Measurements from ENCODE around the gene SLAMF1. TPM values are rescaled to one million over a fixed set of nuclear protein-coding genes. Genes with fewer than 3 reads are reported as not detected.

Gene SLAMF1
- total and polyA plus RNA-seq, 9 of the 15 experiments (the other 6 are each of a cell fraction or from before 2014, with no cell fraction given) = 0.04 to 0.17 (median 0.11) TPM; not detected in 4

DNA sequence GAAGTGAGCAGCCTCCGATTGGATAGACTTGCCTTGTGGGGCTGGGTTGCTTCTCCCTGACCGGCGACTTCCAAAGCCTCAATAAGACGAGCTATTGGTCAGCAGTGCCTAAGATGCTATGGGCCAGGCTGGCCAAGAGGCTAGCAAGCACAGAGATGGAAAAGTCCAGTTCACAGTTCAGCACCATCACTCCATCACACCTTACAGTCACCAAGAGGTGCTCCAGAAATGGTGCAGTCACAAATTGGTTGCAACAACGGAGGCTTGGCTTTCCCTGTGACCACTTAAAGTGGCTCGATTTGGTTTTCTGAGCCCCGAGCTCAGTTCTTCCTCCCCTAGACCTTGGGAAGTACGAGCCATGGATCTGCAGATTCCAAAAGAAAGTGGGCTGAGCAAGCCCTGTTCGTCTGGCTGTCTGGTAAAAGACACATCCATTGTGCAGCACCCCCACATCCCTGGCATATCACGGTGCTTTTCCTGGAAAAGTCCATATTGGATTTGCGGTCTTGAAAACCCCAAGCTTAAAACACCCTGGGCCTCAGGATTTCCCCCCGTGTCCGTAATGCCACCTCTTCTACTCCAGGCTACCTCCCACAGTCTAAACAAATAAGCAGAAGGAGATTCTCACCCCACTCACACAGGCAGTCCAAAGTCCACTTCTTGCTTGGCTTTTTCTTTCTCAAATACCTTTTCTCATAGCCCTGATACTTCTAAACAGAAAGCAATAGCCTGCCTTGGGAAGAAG lies 1.3 kb downstream of the SLAMF1 start (continued):
- TF ChIP-seq TGIF2 (CRISPR knock-in tag; IDR thresholded peaks at IDR 0.05) = no peak
- TF ChIP-seq, protein P1, sequence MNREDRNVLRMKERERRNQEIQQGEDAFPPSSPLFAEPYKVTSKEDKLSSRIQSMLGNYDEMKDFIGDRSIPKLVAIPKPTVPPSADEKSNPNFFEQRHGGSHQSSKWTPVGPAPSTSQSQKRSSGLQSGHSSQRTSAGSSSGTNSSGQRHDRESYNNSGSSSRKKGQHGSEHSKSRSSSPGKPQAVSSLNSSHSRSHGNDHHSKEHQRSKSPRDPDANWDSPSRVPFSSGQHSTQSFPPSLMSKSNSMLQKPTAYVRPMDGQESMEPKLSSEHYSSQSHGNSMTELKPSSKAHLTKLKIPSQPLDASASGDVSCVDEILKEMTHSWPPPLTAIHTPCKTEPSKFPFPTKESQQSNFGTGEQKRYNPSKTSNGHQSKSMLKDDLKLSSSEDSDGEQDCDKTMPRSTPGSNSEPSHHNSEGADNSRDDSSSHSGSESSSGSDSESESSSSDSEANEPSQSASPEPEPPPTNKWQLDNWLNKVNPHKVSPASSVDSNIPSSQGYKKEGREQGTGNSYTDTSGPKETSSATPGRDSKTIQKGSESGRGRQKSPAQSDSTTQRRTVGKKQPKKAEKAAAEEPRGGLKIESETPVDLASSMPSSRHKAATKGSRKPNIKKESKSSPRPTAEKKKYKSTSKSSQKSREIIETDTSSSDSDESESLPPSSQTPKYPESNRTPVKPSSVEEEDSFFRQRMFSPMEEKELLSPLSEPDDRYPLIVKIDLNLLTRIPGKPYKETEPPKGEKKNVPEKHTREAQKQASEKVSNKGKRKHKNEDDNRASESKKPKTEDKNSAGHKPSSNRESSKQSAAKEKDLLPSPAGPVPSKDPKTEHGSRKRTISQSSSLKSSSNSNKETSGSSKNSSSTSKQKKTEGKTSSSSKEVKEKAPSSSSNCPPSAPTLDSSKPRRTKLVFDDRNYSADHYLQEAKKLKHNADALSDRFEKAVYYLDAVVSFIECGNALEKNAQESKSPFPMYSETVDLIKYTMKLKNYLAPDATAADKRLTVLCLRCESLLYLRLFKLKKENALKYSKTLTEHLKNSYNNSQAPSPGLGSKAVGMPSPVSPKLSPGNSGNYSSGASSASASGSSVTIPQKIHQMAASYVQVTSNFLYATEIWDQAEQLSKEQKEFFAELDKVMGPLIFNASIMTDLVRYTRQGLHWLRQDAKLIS (CRISPR knock-in tag; IDR thresholded peaks at IDR 0.05) = no peak
- TF ChIP-seq, protein P2, sequence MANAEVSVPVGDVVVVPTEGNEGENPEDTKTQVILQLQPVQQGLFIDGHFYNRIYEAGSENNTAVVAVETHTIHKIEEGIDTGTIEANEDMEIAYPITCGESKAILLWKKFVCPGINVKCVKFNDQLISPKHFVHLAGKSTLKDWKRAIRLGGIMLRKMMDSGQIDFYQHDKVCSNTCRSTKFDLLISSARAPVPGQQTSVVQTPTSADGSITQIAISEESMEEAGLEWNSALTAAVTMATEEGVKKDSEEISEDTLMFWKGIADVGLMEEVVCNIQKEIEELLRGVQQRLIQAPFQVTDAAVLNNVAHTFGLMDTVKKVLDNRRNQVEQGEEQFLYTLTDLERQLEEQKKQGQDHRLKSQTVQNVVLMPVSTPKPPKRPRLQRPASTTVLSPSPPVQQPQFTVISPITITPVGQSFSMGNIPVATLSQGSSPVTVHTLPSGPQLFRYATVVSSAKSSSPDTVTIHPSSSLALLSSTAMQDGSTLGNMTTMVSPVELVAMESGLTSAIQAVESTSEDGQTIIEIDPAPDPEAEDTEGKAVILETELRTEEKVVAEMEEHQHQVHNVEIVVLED (CRISPR knock-in tag; IDR thresholded peaks at IDR 0.05) = no peak
- TF ChIP-seq ZNF133 (CRISPR knock-in tag; IDR thresholded peaks at IDR 0.05) = no peak
- TF ChIP-seq FOS (IDR thresholded peaks at IDR 0.05; ENCODE audit: extremely low read depth, insufficient read length) = no peak
